ENCODE data around the gene PRDM16. TPM values are rescaled to one million over a fixed set of nuclear protein-coding genes. Genes with fewer than 3 reads are reported as not detected.

PRDM16 gene
- polyA plus RNA-seq, 1 donor from 2014 or later, result 0.21 TPM

GRCh38 chr1:3172431-3173380 lies 103.7 kb downstream of the PRDM16 start:
- Histone ChIP-seq H3F3A (ENCODE audit: insufficient read depth, low read length, poor library complexity, severe bottlenecking) (no peaks in the 10 kb centered on the region), H3K9ac (ENCODE audit: low read length) (peak overlapping the region; percentile 35), H3K9me2 (ENCODE audit: insufficient read depth, low read length) (no peaks in the 10 kb centered on the region), H3K27ac (ENCODE audit: low read length) (peak overlapping the region; percentile 8), H3K36me3 (ENCODE audit: insufficient read depth, low read length) (no peaks in the 10 kb centered on the region), H3K9me3 (ENCODE audit: low read length) (no peaks in the 10 kb centered on the region), H2AFZ (ENCODE audit: low read depth, low read length) (no peak overlapping the region), H3K4me2 (ENCODE audit: low read length) (no peak overlapping the region), H3K27me3 (ENCODE audit: insufficient read depth, low read depth, low read length) (no peaks in the 10 kb centered on the region), H3K79me2 (replicated peaks; ENCODE audit: insufficient read depth, low read length) (peaks cover 40% of the 10 kb centered on the region), H4K20me1 (ENCODE audit: insufficient read depth) (no peaks in the 10 kb centered on the region), H3K4me3 (ENCODE audit: low read length) (no peak overlapping the region)
- no peak for TF ChIP-seq TAF1 (IDR thresholded peaks at IDR 0.05; ENCODE audit: low read depth)
- no peak for TF ChIP-seq RAD21 (conservative IDR thresholded peaks at IDR 0.05)
- no peak for TF ChIP-seq MXI1 (conservative IDR thresholded peaks at IDR 0.05; ENCODE audit: poor library complexity, severe bottlenecking)
- TF ChIP-seq EP300 (conservative IDR thresholded peaks at IDR 0.05; ENCODE audit: poor library complexity, severe bottlenecking), result no peak

- peak overlapping the region; percentile 8 for H3K27ac ChIP-seq (ENCODE audit: low read length)
- H3K4me2 ChIP-seq (ENCODE audit: low read length), result no peak overlapping the region
- H3K79me2 ChIP-seq (replicated peaks; ENCODE audit: insufficient read depth, low read length), result peaks cover 40% of the 10 kb centered on the region
- H3K9me2 ChIP-seq (ENCODE audit: insufficient read depth, low read length), result no peaks in the 10 kb centered on the region
- H3K36me3 ChIP-seq (ENCODE audit: insufficient read depth, low read length), result no peaks in the 10 kb centered on the region
- H3F3A ChIP-seq (ENCODE audit: insufficient read depth, low read length, poor library complexity, severe bottlenecking), result no peaks in the 10 kb centered on the region
- H3K9ac ChIP-seq (ENCODE audit: low read length), result peak overlapping the region; percentile 35
- TF ChIP-seq, protein P1, sequence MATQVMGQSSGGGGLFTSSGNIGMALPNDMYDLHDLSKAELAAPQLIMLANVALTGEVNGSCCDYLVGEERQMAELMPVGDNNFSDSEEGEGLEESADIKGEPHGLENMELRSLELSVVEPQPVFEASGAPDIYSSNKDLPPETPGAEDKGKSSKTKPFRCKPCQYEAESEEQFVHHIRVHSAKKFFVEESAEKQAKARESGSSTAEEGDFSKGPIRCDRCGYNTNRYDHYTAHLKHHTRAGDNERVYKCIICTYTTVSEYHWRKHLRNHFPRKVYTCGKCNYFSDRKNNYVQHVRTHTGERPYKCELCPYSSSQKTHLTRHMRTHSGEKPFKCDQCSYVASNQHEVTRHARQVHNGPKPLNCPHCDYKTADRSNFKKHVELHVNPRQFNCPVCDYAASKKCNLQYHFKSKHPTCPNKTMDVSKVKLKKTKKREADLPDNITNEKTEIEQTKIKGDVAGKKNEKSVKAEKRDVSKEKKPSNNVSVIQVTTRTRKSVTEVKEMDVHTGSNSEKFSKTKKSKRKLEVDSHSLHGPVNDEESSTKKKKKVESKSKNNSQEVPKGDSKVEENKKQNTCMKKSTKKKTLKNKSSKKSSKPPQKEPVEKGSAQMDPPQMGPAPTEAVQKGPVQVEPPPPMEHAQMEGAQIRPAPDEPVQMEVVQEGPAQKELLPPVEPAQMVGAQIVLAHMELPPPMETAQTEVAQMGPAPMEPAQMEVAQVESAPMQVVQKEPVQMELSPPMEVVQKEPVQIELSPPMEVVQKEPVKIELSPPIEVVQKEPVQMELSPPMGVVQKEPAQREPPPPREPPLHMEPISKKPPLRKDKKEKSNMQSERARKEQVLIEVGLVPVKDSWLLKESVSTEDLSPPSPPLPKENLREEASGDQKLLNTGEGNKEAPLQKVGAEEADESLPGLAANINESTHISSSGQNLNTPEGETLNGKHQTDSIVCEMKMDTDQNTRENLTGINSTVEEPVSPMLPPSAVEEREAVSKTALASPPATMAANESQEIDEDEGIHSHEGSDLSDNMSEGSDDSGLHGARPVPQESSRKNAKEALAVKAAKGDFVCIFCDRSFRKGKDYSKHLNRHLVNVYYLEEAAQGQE (IDR thresholded peaks at IDR 0.05; ENCODE audit: borderline replicate concordance), result no peak
- no peak for TF ChIP-seq SMC3 (conservative IDR thresholded peaks at IDR 0.05; ENCODE audit: poor library complexity)
- no peak for TF ChIP-seq TAF1 (IDR thresholded peaks at IDR 0.05; ENCODE audit: low read depth)
- no peak for TF ChIP-seq RAD21 (conservative IDR thresholded peaks at IDR 0.05)
- no peak for TF ChIP-seq MXI1 (conservative IDR thresholded peaks at IDR 0.05; ENCODE audit: poor library complexity, severe bottlenecking)
- no peak for TF ChIP-seq EP300 (conservative IDR thresholded peaks at IDR 0.05; ENCODE audit: poor library complexity, severe bottlenecking)
- TF ChIP-seq, protein P2, sequence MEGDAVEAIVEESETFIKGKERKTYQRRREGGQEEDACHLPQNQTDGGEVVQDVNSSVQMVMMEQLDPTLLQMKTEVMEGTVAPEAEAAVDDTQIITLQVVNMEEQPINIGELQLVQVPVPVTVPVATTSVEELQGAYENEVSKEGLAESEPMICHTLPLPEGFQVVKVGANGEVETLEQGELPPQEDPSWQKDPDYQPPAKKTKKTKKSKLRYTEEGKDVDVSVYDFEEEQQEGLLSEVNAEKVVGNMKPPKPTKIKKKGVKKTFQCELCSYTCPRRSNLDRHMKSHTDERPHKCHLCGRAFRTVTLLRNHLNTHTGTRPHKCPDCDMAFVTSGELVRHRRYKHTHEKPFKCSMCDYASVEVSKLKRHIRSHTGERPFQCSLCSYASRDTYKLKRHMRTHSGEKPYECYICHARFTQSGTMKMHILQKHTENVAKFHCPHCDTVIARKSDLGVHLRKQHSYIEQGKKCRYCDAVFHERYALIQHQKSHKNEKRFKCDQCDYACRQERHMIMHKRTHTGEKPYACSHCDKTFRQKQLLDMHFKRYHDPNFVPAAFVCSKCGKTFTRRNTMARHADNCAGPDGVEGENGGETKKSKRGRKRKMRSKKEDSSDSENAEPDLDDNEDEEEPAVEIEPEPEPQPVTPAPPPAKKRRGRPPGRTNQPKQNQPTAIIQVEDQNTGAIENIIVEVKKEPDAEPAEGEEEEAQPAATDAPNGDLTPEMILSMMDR (IDR thresholded peaks at IDR 0.05; ENCODE audit: poor library complexity, severe bottlenecking), result no peak
- no peaks in the 10 kb centered on the region for H4K20me1 ChIP-seq (ENCODE audit: insufficient read depth)
- no peak overlapping the region for H2AFZ ChIP-seq (ENCODE audit: low read depth, low read length)
- no peaks in the 10 kb centered on the region for H3K9me3 ChIP-seq (ENCODE audit: low read length)
- no peak overlapping the region for H3K4me3 ChIP-seq (ENCODE audit: low read length)
- H3K27me3 ChIP-seq (ENCODE audit: insufficient read depth, low read depth, low read length), result no peaks in the 10 kb centered on the region
Measured at GRCh38 chr1:3173381-3173980, 104.5 kb downstream of the PRDM16 start.

Data from neural cell (in vitro differentiated cells).